Measurements from ENCODE around the gene ZNF57.
"Not testable (repeated sequence)": the region's sequence is repeated elsewhere in the genome, so short reads cannot be mapped to it uniquely, and the experiment has no call there.

Gene ZNF57

GRCh38 chr19:2900296-2901252 is at the start of gene ZNF57:
ZNF57 (plus strand) TSS chr19:2900928; CDS start chr19:2901046, 118 bp downstream.
- DNase-seq = peak; percentile 97

DNA sequence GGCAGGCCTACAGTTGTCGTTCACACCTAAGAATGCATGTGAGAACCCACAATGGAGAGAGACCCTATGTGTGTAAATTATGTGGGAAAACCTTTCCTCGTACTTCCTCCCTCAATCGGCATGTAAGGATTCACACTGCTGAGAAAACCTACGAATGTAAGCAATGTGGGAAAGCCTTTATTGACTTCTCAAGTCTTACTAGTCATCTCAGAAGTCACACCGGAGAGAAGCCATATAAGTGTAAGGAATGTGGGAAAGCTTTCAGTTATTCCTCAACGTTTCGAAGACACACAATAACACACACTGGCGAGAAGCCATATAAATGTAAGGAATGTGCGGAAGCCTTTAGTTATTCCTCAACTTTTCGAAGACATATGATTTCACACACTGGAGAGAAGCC is 48.1 kb upstream of the ZNF57 start:
- no peak for DNase-seq

DNA sequence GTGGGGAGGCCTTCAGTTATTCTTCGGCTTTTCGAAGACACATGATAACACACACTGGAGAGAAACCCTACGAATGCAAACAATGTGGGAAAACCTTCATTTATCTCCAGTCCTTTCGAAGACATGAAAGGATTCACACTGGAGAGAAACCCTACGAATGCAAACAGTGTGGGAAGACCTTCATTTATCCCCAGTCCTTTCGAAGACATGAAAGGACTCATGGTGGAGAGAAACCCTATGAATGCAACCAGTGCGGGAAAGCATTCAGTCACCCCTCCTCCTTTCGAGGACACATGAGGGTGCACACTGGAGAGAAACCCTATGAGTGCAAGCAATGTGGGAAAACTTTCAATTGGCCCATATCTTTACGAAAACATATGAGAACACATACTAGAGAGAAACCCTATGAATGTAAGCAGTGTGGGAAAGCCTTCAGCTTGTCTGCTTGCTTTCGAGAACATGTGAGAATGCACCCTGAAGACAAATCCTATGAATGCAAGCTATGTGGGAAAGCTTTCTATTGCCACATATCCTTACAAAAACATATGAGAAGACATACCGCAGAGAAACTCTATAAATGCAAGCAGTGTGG is 47.6 kb upstream of the ZNF57 start:
- no peak for DNase-seq

DNA sequence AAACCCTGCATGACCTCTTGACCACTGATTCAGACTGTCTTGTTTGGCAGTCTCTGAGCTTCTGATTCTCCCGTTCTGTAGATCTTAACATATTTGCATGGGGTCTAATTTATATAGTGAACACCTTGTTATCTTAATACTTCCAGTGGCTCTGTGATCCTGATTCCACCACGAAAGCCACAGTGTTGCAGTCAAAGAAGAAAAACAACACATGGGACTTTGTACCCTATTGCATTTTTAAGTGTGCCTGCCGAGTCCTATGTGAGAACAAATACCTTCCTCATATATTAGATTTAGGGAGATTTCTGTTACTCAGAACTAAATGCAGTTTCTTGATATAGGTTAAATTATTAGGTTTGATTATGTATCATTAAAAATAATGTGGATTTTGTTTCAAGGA is 45.9 kb upstream of the ZNF57 start:
- DNase-seq = no peak

GRCh38 chr19:2856457-2857050 is 44.2 kb upstream of the ZNF57 start:
- no peak for DNase-seq

- no peak for DNase-seq
These were observed 41.9 kb upstream of the ZNF57 start for GRCh38 chr19:2858864-2859263.

GRCh38 chr19:2863816-2864215 is 36.9 kb upstream of the ZNF57 start:
- DNase-seq = no peak

DNA sequence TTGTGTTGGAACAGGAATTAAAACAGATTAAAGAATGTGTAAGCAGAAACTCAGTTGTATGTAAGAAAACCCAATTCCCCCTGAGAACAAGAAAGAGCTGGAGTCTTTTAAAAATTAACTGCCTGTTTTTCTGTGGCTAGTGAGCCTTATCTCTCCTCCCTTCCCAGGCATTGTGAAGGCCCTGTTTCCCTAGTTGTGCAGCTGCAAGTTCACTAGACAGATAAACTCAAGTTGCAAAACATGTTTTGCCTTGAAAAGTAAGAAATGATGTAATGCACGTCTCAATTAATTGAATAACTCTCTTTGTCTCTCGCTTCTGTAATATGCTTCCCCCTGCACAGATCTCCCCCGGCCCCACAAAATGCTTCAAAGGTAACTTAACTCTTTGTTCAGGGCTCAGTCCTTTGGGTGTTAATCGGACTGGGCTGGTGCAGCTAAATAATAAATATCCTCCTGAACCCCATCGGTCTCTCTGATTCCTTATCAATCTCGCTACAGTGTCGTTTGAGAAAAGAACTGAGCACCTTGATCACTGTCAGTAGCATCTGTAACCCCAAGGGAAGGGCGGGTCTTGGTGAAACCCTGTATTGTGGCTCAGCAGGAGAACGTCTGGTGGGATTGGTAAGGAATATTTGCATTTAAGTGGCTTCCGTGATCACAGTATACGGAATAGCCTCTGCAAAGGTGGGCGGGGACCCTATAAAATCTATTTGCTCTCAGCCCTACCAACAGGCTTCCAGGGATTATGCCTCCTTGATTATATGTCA is 35.2 kb upstream of the ZNF57 start:
- DNase-seq = no peak

DNA sequence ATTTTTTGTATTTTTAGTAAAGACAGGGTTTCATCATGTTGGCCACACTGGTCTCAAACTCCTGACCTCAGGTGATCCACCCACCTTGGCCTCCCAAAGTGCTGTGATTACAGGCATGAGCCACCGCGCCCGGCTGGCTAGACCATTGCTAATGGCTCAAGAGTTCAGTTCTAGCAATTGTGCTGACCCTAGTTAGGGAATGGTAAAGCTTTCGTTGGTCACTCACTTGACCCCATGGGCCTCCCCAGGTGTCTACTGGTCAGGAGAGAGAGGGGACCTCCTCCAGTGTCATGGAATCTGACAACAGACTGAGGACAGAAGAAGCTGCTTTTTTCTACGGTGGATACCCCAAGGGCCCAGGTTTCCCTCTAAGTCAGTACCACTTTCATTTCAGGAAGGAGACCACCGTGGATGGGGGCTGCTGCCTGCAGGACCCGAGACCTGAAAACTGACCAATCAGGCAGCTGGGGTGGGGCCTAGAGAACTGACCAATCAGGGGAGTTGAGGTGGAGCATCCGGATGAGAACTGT is 34.2 kb upstream of the ZNF57 start:
- no peak for DNase-seq

DNA sequence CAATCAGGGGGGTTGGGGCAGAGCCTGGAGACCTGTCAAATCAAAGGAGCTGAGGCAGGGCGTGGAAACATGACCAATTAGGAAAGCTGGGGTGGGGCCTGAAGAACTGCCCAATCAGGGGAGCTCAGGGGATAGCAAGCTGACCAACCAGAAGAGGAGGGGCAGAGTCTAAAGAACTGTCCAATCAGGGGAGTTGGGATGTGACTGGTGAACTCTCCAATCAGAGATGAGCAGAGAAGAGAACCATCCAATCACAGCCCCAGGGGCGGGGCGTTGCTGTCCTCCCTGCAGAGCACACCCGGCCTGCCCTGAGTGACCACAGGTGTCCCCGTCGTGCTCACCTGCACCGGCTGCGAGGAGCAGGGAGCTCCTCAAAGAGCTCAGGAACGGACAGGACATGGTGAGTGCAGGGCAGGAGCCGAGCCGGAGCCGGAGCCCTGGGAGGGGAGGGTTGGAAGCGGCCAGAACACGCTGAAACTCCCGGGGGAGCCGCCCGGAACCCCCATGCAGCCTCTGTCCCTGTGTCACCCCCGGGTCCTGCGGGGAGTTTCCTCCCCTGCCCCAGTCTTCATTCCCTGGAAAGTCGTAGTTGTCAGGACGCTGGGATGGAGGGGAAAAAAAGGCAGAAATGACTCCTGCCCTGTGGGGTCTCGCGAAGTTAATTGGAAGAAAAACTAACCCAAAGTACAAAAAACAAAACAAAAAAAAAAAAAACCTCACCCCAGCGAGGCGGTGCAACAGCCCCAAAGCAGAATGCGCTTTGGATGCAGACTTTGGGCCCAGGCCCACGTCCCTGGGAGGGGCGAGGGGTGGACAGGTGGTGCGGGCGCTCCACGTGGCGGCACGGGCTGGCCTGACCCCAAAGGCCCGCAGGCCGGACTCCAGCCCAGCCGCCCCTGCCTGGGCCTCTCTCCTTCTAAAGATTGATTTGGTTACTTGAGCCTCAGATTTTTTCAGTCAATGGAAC is 33.4 kb upstream of the ZNF57 start, which contains the start of gene ZNF556:
TSS of gene ZNF556 (plus strand) at position 311 of the 967 bp plus-strand sequence. CDS start at position 398, 87 bp downstream.
- peak; percentile 96 for DNase-seq

- DNase-seq = no peak
These were observed 31.1 kb upstream of the ZNF57 start for GRCh38 chr19:2869618-2870017.

DNA sequence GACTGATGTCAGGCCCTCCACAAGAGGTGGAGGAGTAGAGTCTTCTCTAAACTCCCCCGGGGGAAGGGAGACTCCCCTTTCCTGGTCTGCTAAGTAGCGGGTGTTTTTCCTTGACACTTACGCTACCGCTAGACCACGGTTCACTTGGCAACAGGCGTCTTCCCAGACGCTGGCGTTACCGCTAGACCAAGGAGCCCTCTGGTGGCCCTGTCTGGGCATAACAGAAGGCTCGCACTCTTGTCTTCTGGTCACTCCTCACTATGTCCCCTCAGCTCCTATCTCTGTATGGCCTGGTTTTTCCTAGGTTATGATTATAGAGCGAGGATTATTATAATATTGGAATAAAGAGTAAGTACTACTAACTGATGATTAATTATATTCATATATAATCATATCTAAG is 28.6 kb upstream of the ZNF57 start:
- DNase-seq = not testable (repeated sequence)

DNA sequence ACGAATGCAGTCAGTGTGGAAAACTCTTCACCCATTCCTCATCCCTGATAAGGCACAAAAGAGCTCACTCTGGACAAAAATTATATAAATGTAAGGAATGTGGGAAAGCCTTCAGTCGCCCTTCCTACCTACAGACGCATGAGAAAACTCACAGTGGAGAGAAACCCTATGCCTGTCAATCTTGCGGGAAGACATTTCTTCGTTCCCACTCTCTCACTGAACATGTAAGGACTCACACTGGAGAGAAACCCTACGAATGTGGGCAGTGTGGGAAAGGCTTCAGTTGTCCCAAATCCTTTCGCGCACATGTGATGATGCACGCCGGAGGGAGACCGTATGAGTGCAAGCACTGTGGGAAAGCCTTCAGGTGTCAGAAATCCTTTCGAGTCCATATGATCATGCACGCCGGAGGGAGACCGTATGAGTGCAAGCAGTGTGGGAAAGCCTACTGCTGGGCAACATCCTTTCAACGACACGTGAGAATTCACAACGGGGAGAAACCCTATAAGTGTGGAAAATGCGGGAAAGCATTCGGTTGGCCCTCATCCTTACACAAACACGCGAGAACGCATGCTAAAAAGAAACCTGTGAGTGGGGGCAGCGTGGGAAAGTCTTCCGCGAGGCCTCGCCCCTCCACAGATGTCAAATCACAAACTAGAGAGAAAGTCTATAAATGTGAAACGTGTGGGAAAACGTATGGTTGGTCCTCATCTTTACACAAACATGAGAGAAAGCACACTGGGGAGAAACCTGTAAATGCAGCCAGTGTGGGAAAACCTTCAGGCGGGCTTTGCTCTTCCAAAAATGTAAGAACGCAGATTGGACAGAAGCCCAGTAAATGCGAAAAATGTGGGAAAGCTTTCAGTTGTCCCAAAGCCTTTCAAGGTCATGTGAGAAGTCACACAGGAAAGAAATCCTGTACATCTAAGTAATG is 23.1 kb upstream of the ZNF57 start:
- DNase-seq = no peak

GRCh38 chr19:2883686-2884439 is 16.9 kb upstream of the ZNF57 start:
- no peak for DNase-seq

GRCh38 chr19:2885736-2886135 is 15.0 kb upstream of the ZNF57 start:
- no peak for DNase-seq

DNA sequence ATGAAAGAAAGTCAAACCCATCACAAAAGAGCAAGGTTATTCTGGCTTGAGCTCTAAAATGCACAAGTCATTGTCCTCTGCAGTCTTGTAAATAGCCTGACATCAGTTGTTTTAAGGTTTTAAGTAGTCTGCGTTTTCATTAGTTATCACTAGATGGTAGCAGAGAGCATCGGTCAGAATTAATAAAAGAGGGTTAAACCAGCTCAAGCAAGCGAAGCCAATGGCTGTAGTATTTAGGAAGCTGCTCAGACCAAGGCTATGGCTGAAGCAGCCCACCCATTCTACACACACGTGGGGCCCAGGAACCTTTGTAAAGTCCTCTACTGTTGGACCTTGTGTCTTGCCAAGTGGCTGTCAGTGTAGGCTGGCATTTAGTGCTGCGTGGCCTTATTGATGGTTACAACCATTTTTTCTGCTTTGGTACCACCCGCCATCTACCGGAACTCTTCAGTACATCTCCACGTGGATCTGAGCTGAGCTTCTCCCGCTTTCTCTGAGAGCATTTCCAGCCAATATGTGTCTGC is 13.3 kb upstream of the ZNF57 start:
- peak; percentile 90 for DNase-seq

- DNase-seq = no peak
These were observed 11.9 kb upstream of the ZNF57 start for GRCh38 chr19:2888731-2889224.

- DNase-seq = not testable (repeated sequence)
These were observed 10.2 kb upstream of the ZNF57 start for GRCh38 chr19:2890531-2890930.

- DNase-seq = no peak
These were observed 4.0 kb upstream of the ZNF57 start for GRCh38 chr19:2896694-2897093.
